HepG2 (cell line): ENCODE measurements around the gene ZC3H18. TPM values are rescaled to one million over a fixed set of nuclear protein-coding genes. Genes with fewer than 3 reads are reported as not detected.

ENCODE experiments used
- GFI1 ChIP-seq: sonication (generic); formaldehyde crosslinking; IDR thresholded peaks from 2 replicates; pipeline ENCODE4 v1.5.0; 2020; ENCODE audit warnings: missing genetic modification reagents, mild to moderate bottlenecking, borderline replicate concordance
- HNRNPH1 ChIP-seq: fragments of 200-400 bp; formaldehyde crosslinking; optimal IDR thresholded peaks from 2 replicates; pipeline ENCODE3; 2017; ENCODE audit warnings: mild to moderate bottlenecking, low read depth, low read length
- KDM5B ChIP-seq: sonication (generic); formaldehyde crosslinking; IDR thresholded peaks from 2 replicates; pipeline ENCODE4 v1.4.0; 2020; ENCODE audit warnings: missing genetic modification reagents, mild to moderate bottlenecking, borderline replicate concordance
- NFKBIZ ChIP-seq: IDR thresholded peaks from 2 replicates; pipeline ENCODE4 v1.6.1; 2018; ENCODE audit warnings: missing genetic modification reagents, missing compliant biosample characterization
- NONO ChIP-seq, 2 experiments: fragments of 450-650 bp in 1 of 2; sonication (generic) in 1 of 2; formaldehyde crosslinking in 1 of 2; IDR thresholded peaks in 1 of 2; conservative IDR thresholded peaks in 1 of 2; 2 replicates each; pipeline versions ENCODE4 v1.6.1 to v1.8.0; 2017 to 2022; ENCODE audit warnings: mild to moderate bottlenecking in 1 of 2, missing genetic modification reagents in 1 of 2, moderate library complexity in 1 of 2
- PCBP1 ChIP-seq: fragments of 200-400 bp; formaldehyde crosslinking; IDR thresholded peaks from 2 replicates; pipeline ENCODE4 v1.6.1; 2017; ENCODE audit warnings: mild to moderate bottlenecking, low read depth, low read length, borderline replicate concordance
- SPEN ChIP-seq: sonication (generic); formaldehyde crosslinking; IDR thresholded peaks from 2 replicates; pipeline ENCODE4 v1.5.1; 2020; ENCODE audit warnings: low read depth, mild to moderate bottlenecking, missing genetic modification reagents
- ZNF44 ChIP-seq: sonication (generic); formaldehyde crosslinking; IDR thresholded peaks from 2 replicates; pipeline ENCODE4 v1.5.1; 2020; ENCODE audit warnings: mild to moderate bottlenecking, missing genetic modification reagents
- ZNF564 ChIP-seq: sonication (generic); formaldehyde crosslinking; IDR thresholded peaks from 2 replicates; pipeline ENCODE4 v1.8.1; 2023; ENCODE audit warnings: mild to moderate bottlenecking, missing genetic modification reagents
- ZNF629 ChIP-seq: sonication (generic); formaldehyde crosslinking; conservative IDR thresholded peaks from 2 replicates; pipeline ENCODE4 v1.5.0; 2020; ENCODE audit warnings: missing genetic modification reagents
- polyA plus RNA-seq, 8 experiments: library from polyadenylated mRNA; depleted of rRNA in 3 of 8; stranded (reverse) in 7 of 8; unstranded in 1 of 8; fragments of >200 nt; fragmentation: Illumina TruSeq in 4 of 8; extraction: Trizol in 4 of 8; gene quantifications; 2 replicates each; pipeline versions ENCODE4 v1.2.1 to v1.2.3, GENCODE V29; 2011 to 2016; ENCODE audit warnings: low read depth in 4 of 8, missing spikeins in 1 of 8, mixed read lengths in 1 of 8; ENCODE audit not compliant: insufficient read depth in 1 of 8
- total RNA-seq, 5 experiments: library from RNA; depleted of rRNA; stranded (reverse); fragments of >200 nt; fragmentation: Illumina TruSeq; extraction: Trizol; gene quantifications; 2 replicates each; pipeline ENCODE4 v1.2.3, GENCODE V29; 2016; ENCODE audit warnings: low read depth in 1 of 5
- TF ChIP-seq, protein P1 (sequence below): sonication (generic); formaldehyde crosslinking; IDR thresholded peaks from 2 replicates; pipeline ENCODE4 v1.4.0; 2020; ENCODE audit warnings: missing genetic modification reagents
- TF ChIP-seq, protein P2 (sequence below): sonication (generic); formaldehyde crosslinking; IDR thresholded peaks from 2 replicates; pipeline ENCODE4 v1.5.1; 2020; ENCODE audit warnings: missing genetic modification reagents, mild to moderate bottlenecking, borderline replicate concordance
- TF ChIP-seq, protein P3 (sequence below): sonication (generic); formaldehyde crosslinking; IDR thresholded peaks from 2 replicates; pipeline ENCODE4 v1.4.0; 2020; ENCODE audit warnings: missing genetic modification reagents
- TF ChIP-seq, protein P4 (sequence below): sonication (generic); formaldehyde crosslinking; IDR thresholded peaks from 2 replicates; pipeline ENCODE4 v1.5.1; 2020; ENCODE audit warnings: mild to moderate bottlenecking, missing genetic modification reagents, borderline replicate concordance
- TF ChIP-seq, protein P5 (sequence below): sonication (generic); formaldehyde crosslinking; IDR thresholded peaks from 2 replicates; pipeline ENCODE4 v1.4.0; 2020; ENCODE audit warnings: missing genetic modification reagents, borderline replicate concordance
- TF ChIP-seq, protein P6 (sequence below): sonication (generic); formaldehyde crosslinking; IDR thresholded peaks from 2 replicates; pipeline ENCODE4 v1.8.0; 2022; ENCODE audit warnings: mild to moderate bottlenecking, missing genetic modification reagents; ENCODE audit not compliant: insufficient replicate concordance

ZC3H18 gene
- total and polyA plus RNA-seq, 2 of the 13 experiments (the other 11 are each of a cell fraction or from before 2014, with no cell fraction given) = 11.2 to 27.4 TPM

DNA sequence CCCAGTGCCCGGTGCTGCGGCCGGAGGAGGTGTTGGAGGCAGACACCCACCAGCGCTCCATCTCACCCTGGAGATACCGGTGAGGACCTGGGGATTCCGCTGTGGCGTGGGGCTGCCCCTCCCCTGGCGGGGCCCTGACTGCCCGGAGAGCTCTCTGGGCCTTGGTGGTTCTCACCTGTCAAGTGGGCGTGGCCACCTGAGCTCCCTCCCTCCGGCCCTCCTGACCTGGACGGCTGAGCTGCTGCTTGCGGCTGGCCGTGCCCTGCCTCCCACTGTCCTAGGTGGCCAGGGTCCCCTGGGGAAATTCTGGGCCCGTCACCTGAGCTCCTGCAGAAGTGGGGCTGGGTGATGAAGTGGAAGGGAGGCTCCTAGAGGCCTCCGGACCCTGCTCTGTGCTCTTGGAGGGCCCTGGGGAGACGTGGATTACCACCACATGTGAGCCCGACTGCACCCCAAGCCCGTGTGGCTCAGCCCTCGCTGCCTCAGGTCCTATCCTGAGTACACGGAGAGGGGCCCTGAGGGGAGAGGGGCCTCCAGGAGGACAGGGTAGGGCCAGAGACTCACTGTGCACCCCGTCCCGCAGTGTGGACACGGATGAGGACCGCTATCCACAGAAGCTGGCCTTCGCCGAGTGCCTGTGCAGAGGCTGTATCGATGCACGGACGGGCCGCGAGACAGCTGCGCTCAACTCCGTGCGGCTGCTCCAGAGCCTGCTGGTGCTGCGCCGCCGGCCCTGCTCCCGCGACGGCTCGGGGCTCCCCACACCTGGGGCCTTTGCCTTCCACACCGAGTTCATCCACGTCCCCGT, 69.2 kb downstream of the ZC3H18 start (continued):
- TF ChIP-seq, protein P1, sequence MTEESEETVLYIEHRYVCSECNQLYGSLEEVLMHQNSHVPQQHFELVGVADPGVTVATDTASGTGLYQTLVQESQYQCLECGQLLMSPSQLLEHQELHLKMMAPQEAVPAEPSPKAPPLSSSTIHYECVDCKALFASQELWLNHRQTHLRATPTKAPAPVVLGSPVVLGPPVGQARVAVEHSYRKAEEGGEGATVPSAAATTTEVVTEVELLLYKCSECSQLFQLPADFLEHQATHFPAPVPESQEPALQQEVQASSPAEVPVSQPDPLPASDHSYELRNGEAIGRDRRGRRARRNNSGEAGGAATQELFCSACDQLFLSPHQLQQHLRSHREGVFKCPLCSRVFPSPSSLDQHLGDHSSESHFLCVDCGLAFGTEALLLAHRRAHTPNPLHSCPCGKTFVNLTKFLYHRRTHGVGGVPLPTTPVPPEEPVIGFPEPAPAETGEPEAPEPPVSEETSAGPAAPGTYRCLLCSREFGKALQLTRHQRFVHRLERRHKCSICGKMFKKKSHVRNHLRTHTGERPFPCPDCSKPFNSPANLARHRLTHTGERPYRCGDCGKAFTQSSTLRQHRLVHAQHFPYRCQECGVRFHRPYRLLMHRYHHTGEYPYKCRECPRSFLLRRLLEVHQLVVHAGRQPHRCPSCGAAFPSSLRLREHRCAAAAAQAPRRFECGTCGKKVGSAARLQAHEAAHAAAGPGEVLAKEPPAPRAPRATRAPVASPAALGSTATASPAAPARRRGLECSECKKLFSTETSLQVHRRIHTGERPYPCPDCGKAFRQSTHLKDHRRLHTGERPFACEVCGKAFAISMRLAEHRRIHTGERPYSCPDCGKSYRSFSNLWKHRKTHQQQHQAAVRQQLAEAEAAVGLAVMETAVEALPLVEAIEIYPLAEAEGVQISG (CRISPR knock-in tag) = no peak; the same call in 1 of the 2 replicates
- TF ChIP-seq ZNF44 (CRISPR knock-in tag) (no peak; the same call in 1 of the 2 replicates), SPEN (peak; percentile 51; the same call in 1 of the 2 replicates), PCBP1 (no peak), GFI1 (CRISPR knock-in tag) (no peak), HNRNPH1 (no peak), NONO (IDR thresholded peaks at IDR 0.05) (no peak), NONO (CRISPR knock-in tag; conservative IDR thresholded peaks at IDR 0.05) (no peak), NFKBIZ (CRISPR knock-in tag) (no peak), ZNF629 (no peak), ZNF564 (no peak), KDM5B (CRISPR knock-in tag) (0 out of 2 replicates have a peak, but pooled peaks have one; percentile 15)
- TF ChIP-seq, protein P2, sequence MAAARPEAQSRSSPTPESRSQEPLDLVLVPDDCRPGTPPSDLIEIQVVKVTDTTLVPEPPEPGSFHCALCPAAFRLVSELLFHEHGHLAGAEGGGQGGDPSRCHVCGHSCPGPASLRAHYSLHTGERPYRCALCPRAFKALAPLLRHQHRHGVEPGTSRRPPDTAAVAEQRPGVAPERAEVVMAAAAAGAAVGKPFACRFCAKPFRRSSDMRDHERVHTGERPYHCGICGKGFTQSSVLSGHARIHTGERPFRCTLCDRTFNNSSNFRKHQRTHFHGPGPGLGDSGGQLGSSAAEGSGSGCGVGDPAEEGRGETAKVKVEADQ (CRISPR knock-in tag) = no peak
- TF ChIP-seq, protein P3, sequence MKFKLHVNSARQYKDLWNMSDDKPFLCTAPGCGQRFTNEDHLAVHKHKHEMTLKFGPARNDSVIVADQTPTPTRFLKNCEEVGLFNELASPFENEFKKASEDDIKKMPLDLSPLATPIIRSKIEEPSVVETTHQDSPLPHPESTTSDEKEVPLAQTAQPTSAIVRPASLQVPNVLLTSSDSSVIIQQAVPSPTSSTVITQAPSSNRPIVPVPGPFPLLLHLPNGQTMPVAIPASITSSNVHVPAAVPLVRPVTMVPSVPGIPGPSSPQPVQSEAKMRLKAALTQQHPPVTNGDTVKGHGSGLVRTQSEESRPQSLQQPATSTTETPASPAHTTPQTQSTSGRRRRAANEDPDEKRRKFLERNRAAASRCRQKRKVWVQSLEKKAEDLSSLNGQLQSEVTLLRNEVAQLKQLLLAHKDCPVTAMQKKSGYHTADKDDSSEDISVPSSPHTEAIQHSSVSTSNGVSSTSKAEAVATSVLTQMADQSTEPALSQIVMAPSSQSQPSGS (CRISPR knock-in tag) = no peak
- TF ChIP-seq, protein P4, sequence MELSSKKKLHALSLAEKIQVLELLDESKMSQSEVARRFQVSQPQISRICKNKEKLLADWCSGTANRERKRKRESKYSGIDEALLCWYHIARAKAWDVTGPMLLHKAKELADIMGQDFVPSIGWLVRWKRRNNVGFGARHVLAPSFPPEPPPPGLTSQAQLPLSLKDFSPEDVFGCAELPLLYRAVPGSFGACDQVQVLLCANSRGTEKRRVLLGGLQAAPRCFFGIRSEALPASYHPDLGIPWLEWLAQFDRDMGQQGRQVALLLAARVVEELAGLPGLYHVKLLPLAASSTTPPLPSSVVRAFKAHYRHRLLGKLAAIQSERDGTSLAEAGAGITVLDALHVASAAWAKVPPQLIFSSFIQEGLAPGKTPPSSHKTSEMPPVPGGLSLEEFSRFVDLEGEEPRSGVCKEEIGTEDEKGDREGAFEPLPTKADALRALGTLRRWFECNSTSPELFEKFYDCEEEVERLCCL (CRISPR knock-in tag) = no peak
- TF ChIP-seq, protein P5, sequence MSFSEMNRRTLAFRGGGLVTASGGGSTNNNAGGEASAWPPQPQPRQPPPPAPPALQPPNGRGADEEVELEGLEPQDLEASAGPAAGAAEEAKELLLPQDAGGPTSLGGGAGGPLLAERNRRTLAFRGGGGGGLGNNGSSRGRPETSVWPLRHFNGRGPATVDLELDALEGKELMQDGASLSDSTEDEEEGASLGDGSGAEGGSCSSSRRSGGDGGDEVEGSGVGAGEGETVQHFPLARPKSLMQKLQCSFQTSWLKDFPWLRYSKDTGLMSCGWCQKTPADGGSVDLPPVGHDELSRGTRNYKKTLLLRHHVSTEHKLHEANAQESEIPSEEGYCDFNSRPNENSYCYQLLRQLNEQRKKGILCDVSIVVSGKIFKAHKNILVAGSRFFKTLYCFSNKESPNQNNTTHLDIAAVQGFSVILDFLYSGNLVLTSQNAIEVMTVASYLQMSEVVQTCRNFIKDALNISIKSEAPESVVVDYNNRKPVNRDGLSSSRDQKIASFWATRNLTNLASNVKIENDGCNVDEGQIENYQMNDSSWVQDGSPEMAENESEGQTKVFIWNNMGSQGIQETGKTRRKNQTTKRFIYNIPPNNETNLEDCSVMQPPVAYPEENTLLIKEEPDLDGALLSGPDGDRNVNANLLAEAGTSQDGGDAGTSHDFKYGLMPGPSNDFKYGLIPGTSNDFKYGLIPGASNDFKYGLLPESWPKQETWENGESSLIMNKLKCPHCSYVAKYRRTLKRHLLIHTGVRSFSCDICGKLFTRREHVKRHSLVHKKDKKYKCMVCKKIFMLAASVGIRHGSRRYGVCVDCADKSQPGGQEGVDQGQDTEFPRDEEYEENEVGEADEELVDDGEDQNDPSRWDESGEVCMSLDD = no peak
- TF ChIP-seq, protein P6, sequence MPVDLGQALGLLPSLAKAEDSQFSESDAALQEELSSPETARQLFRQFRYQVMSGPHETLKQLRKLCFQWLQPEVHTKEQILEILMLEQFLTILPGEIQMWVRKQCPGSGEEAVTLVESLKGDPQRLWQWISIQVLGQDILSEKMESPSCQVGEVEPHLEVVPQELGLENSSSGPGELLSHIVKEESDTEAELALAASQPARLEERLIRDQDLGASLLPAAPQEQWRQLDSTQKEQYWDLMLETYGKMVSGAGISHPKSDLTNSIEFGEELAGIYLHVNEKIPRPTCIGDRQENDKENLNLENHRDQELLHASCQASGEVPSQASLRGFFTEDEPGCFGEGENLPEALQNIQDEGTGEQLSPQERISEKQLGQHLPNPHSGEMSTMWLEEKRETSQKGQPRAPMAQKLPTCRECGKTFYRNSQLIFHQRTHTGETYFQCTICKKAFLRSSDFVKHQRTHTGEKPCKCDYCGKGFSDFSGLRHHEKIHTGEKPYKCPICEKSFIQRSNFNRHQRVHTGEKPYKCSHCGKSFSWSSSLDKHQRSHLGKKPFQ = no peak
